BJ (cell line): Measurements from ENCODE around the gene CYB561D2. TPM values are rescaled to one million over a fixed set of nuclear protein-coding genes. Genes with fewer than 3 reads are reported as not detected.

Source experiments
- CTCF ChIA-PET: fragments of 350-600 bp; formaldehyde crosslinking; extraction: SDS; loops from one replicate; lab custom pipeline; 2021; ENCODE audit warnings: antibody characterized with exemption, inconsistent platforms; lab: Yijun Ruan, JAX
- POLR2A ChIA-PET: fragments of 300-600 bp; sonication (Branson Sonifier 250); formaldehyde crosslinking; extraction: SDS; loops from one replicate; lab custom pipeline; 2021; ENCODE audit warnings: antibody characterized with exemption; lab: Charles Lee
- DNase-seq: peaks from one replicate; pipeline ENCODE4 v3.0.0-alpha.2; 2011; ENCODE audit warnings: low read depth
- H3K27me3 ChIP-seq: 2 replicates; pipeline ENCODE4 v1.6.0; 2011; ENCODE audit warnings: low read length; ENCODE audit not compliant: control insufficient read depth, insufficient read depth
- H3K36me3 ChIP-seq: 2 replicates; pipeline ENCODE4 v1.5.1; 2011; ENCODE audit warnings: low read length; ENCODE audit not compliant: control insufficient read depth, insufficient read depth
- H3K4me3 ChIP-seq: 2 replicates; pipeline ENCODE4 v1.5.1; 2011; ENCODE audit warnings: low read depth, mild to moderate bottlenecking, control low read depth, low read length
- polyA plus RNA-seq: library from polyadenylated mRNA; depleted of rRNA; stranded (reverse); fragments of >200 nt; gene quantifications from 2 replicates; pipeline ENCODE4 v1.2.3, GENCODE V29; 2011
- TF ChIP-seq, protein P1 (sequence below): IDR thresholded peaks from 2 replicates; pipeline ENCODE4 v1.5.1; 2011; ENCODE audit warnings: low read depth, mild to moderate bottlenecking, control low read depth, inconsistent platforms, low read length, moderate library complexity; ENCODE audit not compliant: insufficient read depth

Gene CYB561D2
- polyA plus RNA-seq, 1 experiment: 39.3 TPM

DNA sequence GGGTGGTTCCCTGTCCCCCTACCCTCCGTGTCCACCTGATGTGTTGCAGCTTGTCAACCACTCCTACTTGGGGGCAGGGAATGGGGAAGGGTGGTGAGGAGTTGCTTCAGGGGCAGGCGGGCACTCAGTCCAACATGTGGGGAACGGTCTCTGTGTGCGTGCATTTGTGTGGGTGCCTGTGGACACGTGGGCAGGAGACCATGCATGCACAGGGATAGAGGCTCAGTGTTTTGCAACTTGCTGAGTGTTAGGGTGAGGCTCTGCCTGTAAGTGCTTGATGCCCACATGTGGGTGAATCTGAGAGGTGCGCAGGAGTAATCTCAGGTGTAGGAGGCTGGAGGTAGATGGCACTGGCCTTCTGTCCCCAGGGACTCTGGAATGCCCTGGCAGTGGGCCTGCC, 33.1 kb downstream of the CYB561D2 start:
- POLR2A ChIA-PET: interaction anchor here (0.6 kb wide), 1 partner anchor 422 kb away, joined by 4 read pairs; no protein-coding TSS in a partner anchor
- TF ChIP-seq, protein P1, sequence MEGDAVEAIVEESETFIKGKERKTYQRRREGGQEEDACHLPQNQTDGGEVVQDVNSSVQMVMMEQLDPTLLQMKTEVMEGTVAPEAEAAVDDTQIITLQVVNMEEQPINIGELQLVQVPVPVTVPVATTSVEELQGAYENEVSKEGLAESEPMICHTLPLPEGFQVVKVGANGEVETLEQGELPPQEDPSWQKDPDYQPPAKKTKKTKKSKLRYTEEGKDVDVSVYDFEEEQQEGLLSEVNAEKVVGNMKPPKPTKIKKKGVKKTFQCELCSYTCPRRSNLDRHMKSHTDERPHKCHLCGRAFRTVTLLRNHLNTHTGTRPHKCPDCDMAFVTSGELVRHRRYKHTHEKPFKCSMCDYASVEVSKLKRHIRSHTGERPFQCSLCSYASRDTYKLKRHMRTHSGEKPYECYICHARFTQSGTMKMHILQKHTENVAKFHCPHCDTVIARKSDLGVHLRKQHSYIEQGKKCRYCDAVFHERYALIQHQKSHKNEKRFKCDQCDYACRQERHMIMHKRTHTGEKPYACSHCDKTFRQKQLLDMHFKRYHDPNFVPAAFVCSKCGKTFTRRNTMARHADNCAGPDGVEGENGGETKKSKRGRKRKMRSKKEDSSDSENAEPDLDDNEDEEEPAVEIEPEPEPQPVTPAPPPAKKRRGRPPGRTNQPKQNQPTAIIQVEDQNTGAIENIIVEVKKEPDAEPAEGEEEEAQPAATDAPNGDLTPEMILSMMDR: no peak

DNA sequence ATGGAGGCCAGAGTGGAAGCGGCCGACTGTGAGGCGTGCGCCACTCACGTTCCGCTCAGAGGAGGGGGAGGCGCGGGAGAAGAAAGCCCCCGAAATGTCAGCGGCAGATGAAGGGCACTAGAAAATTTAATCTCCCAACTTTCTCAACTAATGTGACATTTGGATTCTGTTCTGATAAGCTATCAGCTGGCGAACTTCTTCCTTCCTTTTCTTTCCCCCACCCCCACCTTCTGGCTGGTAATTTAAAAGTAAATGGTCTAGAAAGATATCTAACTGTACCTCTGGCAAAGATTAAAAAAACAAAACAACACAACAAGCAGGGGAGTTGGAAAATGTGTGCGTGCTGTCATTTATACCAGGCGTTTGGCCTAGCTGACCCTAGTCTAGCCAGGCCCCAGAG, 35.1 kb downstream of the CYB561D2 start:
- Histone ChIP-seq H3K4me3 (no peak overlapping the region), H3K36me3 (no peaks in the 10 kb centered on the region), H3K27me3 (peaks cover 8% of the 10 kb centered on the region; the same call in 1 of the 2 replicates)
- TF ChIP-seq, protein P1: no peak
- POLR2A ChIA-PET: no interaction called here
- CTCF ChIA-PET: interaction anchor here (2.2 kb wide), 1 partner anchor 11 kb away, joined by 5 read pairs; no protein-coding TSS in a partner anchor
- no peak for DNase-seq

More for the DNA sequence above, 33.1 kb downstream of the CYB561D2 start:
- H3K36me3 ChIP-seq: no peaks in the 10 kb centered on the region
- H3K4me3 ChIP-seq: no peak overlapping the region
- peaks cover 8% of the 10 kb centered on the region; the same call in 1 of the 2 replicates for H3K27me3 ChIP-seq
- CTCF ChIA-PET: interaction anchor here (1.2 kb wide), 1 partner anchor 8 kb away, joined by 3 read pairs; no protein-coding TSS in a partner anchor
- DNase-seq: no peak

DNA sequence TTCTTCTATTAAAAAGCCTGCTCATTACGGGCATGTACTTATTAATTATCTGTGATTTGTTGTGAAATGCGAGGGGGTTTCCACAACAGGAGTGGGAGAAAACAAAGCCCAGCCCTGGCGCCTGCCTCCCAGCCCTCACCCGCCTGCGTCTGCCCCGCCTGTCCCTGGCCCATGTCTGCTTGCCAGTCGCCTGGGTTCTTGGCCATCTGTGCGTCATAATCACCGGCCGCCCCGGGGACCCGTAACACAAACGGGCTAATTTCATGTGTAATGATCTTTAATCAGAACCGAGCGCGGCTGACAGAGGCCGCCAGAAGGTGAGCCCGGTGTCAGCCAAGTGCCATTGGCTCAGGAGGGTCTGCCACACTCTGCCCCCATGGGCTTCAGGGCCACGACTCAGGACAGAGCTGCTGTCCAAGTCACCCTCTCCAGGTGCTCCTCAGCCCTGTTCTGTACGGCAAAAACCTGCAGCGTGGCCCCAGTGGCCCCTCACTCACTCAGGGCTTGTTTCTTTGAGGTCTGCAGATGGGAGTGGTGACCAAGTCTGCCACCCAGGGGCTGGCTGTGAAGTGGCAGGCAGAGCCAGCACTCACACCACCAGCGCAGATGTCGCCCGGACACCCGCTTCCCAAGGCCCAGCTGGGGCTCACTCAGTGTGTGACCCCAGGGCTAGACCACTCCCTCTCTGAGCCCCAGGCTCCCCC, 37.5 kb downstream of the CYB561D2 start:
- H3K36me3 ChIP-seq: no peaks in the 10 kb centered on the region
- DNase-seq: no peak

DNA sequence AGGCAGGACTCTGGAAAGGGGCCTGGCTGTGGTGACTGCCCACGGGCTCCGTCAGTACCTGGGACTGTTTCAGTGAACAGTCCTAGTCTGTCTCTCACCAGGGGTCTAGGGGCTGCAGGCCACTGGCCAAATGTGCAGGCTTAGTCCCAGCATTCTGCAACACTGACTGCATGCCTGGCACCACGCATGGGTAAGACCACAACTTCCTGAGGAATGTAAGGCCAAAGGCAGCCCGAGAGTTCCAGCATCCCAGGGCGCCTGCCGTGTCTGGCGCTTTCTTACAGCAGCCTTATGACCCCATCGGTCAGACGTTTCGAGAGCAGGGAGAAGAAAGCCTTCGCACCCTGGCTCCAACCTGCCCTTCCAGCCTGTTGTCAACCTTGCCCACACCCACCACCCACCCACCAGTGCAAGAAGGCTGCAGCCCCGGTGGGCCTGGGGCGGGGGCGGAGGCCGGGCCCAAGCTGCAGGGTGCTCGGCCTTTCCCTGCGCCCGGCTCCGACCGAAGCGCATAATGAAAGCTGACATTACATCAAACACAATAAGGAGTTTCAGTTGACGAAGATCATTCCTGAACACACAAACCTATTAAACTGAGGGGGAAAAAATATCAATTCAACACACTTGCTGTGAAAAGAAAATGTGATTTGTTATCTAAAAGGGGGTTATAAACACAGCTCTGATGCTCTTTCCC, 38.2 kb downstream of the CYB561D2 start:
- ChIA-PET CTCF (no interaction called here), POLR2A (no interaction called here)
- Histone ChIP-seq H3K4me3 (no peak overlapping the region), H3K36me3 (no peaks in the 10 kb centered on the region), H3K27me3 (peaks cover 9% of the 10 kb centered on the region)
- no peak for DNase-seq
- TF ChIP-seq, protein P1: no peak

More for the DNA sequence above, 37.5 kb downstream of the CYB561D2 start:
- no peak overlapping the region for H3K4me3 ChIP-seq
- ChIA-PET CTCF (no interaction called here), POLR2A (no interaction called here)
- H3K27me3 ChIP-seq: peaks cover 12% of the 10 kb centered on the region
- TF ChIP-seq, protein P1: peak; percentile 23; the same call in 1 of the 2 replicates

DNA sequence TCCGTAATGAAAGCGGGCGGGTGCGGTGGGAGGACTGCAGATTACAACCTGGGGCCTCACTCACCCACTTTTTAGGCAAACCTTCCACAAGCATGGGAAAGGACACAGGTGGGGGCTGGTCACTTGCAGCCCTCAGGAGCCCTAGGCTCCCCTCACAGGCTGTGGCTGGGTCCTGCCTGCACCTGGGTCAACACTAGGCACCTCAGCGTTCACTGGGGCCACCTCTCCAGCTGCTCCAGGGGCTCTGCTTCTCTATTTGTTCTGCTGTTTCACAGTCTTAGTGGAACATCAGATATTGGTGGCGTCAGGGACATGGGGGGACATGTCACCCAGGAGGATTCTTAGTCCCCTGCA, 38.7 kb downstream of the CYB561D2 start:
- ChIA-PET CTCF (no interaction called here), POLR2A (no interaction called here)
- Histone ChIP-seq H3K36me3 (no peaks in the 10 kb centered on the region), H3K27me3 (peaks cover 7% of the 10 kb centered on the region), H3K4me3 (no peak overlapping the region)
- TF ChIP-seq, protein P1: no peak
- DNase-seq: no peak
